Right lobe of liver (tissue), 6 donors: ENCODE measurements around the gene KRT81. TPM values are rescaled to one million over a fixed set of nuclear protein-coding genes. Genes with fewer than 3 reads are reported as not detected.
A peak's percentile ranks its signal among the peaks of the same experiment; 100 is the strongest.

Experiments used
- ATAC-seq, 4 donors: fragments of 200-7000 bp; cut with Tn5 transposase; one replicate each; pipeline ENCODE4 v1.9.1; 2020; ENCODE audit warnings: mild to moderate bottlenecking in 4 of 4, moderate library complexity in 4 of 4
- DNase-seq, 3 donors: peaks; one replicate each; pipeline ENCODE4 v3.0.0-alpha.2; 2020
- H3K27ac ChIP-seq, 3 donors: fragments of 200-600 bp; one replicate each; pipeline ENCODE4 v1.8.0; 2022
- H3K27me3 ChIP-seq, 2 donors: fragments of 200-600 bp; one replicate each; pipeline ENCODE4 v1.8.0; 2022
- H3K36me3 ChIP-seq, 4 donors: fragments of 200-600 bp; sonication (generic) in 1 of 4; one replicate each; pipeline versions ENCODE4 v1.5.1 to v1.8.0; 2017 to 2022; ENCODE audit warnings: control low read depth in 1 of 4
- H3K4me1 ChIP-seq, 4 donors: fragments of 200-600 bp; sonication (generic) in 1 of 4; one replicate each; pipeline versions ENCODE4 v1.5.1 to v1.8.0; 2017 to 2022; ENCODE audit warnings: control low read depth in 1 of 4
- H3K4me3 ChIP-seq, 3 donors: fragments of 200-600 bp; one replicate each; pipeline ENCODE4 v1.8.0; 2022
- H3K9me3 ChIP-seq, 4 donors: fragments of 200-600 bp; sonication (generic) in 1 of 4; one replicate each; pipeline versions ENCODE4 v1.5.1 to v1.8.0; 2017 to 2022; ENCODE audit warnings: control low read depth in 1 of 4
- POLR2A ChIP-seq: fragments of 450-650 bp; IDR thresholded peaks from one replicate; pipeline ENCODE4 v1.6.1; 2017; ENCODE audit warnings: antibody characterized with exemption, mild to moderate bottlenecking
- WGBS: methylation state at CpG from one replicate; pipeline ENCODE4 v1.1.6; 2018; ENCODE audit warnings: low coverage, low lambda C conversion rate; ENCODE audit not compliant: insufficient coverage; ENCODE audit errors: missing lambda C conversion rate; 5-methylcytosine and 5-hydroxymethylcytosine counted together
- intact Hi-C, 2 donors: fragments of 100-400 bp; cut with DNase I; formaldehyde crosslinking; loops; one replicate each; pipeline versions ENCODE4 v1.11.2 to v1.14.1; 2022
- total RNA-seq, 6 experiments: library from RNA; depleted of rRNA in 2 of 6; stranded (reverse); fragments of >200 nt in 2 of 6; fragmentation: NEBNext Ultra II Directional in 3 of 6; extraction: Animal tissue kit (Norgen Biotek cat#: 25700) in 3 of 6; gene quantifications; one replicate each; pipeline versions ENCODE4 v1.1.0 to v1.2.4, GENCODE V29; 2016 to 2023
- TF ChIP-seq, protein P1 (sequence below), 4 donors: fragments of 200-600 bp in 3 of 4; fragments of 450-650 bp in 1 of 4; IDR thresholded peaks; one replicate each; pipeline versions ENCODE4 v1.5.1 to v1.8.0; 2016 to 2022; ENCODE audit warnings: antibody characterized with exemption in 4 of 4, mild to moderate bottlenecking in 2 of 4
- donor health status: DM: no; HTN: yes; CAD: no.
- donor health status: DM: no; HTN: no; CAD: no.
- donor health status: DM: no; HTN: no; CAD: no.
- donor health status: DM: no; HTN: yes; CAD: no.
- donor health status: DM: no; HTN: yes; CAD: no.

The KRT81 gene
- total RNA-seq, 6 experiments from 2014 or later, result 0.13 TPM; not detected in 5

DNA sequence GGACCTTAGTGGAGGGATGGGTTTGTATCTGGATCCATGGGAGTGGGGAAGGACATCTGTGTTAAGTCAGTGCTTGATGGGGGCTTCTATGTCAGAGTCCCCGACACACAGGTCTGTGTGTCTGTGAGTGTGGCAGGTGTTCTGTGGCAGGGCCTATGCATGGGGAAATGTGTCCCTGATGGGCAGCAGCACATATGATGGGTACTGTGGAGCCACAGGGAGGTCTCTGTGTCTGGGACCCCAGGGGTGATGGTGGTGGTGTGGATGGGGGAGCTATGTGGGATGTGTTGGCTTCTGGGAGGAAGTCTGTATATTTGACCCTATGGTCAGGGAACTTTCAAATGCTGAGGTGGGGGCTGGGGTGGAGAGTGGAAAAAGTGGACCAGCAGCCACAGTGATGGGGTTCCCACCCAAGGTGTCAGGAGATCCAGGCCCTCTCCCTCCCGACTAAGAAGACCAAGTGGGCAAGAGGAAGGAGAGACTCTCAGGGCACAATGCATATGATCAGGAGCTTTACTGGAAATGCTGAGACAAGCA lies 41.8 kb downstream of the KRT81 start:
- ATAC-seq (no peak), DNase-seq (no peak)
- Histone ChIP-seq H3K9me3 (no peaks in the 10 kb centered on the region), H3K27ac (no peak overlapping the region), H3K4me3 (no peak overlapping the region), H3K36me3 (no peaks in the 10 kb centered on the region), H3K4me1 (no peaks in the 10 kb centered on the region), H3K27me3 (no peaks in the 10 kb centered on the region)
- intact Hi-C loops, result no loop called here
- no peak for TF ChIP-seq POLR2A
- TF ChIP-seq, protein P1, sequence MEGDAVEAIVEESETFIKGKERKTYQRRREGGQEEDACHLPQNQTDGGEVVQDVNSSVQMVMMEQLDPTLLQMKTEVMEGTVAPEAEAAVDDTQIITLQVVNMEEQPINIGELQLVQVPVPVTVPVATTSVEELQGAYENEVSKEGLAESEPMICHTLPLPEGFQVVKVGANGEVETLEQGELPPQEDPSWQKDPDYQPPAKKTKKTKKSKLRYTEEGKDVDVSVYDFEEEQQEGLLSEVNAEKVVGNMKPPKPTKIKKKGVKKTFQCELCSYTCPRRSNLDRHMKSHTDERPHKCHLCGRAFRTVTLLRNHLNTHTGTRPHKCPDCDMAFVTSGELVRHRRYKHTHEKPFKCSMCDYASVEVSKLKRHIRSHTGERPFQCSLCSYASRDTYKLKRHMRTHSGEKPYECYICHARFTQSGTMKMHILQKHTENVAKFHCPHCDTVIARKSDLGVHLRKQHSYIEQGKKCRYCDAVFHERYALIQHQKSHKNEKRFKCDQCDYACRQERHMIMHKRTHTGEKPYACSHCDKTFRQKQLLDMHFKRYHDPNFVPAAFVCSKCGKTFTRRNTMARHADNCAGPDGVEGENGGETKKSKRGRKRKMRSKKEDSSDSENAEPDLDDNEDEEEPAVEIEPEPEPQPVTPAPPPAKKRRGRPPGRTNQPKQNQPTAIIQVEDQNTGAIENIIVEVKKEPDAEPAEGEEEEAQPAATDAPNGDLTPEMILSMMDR (IDR thresholded peaks at IDR 0.05), result no peak
- WGBS, result 17% methylated on average over 1 of the region's 2 CpGs

DNA sequence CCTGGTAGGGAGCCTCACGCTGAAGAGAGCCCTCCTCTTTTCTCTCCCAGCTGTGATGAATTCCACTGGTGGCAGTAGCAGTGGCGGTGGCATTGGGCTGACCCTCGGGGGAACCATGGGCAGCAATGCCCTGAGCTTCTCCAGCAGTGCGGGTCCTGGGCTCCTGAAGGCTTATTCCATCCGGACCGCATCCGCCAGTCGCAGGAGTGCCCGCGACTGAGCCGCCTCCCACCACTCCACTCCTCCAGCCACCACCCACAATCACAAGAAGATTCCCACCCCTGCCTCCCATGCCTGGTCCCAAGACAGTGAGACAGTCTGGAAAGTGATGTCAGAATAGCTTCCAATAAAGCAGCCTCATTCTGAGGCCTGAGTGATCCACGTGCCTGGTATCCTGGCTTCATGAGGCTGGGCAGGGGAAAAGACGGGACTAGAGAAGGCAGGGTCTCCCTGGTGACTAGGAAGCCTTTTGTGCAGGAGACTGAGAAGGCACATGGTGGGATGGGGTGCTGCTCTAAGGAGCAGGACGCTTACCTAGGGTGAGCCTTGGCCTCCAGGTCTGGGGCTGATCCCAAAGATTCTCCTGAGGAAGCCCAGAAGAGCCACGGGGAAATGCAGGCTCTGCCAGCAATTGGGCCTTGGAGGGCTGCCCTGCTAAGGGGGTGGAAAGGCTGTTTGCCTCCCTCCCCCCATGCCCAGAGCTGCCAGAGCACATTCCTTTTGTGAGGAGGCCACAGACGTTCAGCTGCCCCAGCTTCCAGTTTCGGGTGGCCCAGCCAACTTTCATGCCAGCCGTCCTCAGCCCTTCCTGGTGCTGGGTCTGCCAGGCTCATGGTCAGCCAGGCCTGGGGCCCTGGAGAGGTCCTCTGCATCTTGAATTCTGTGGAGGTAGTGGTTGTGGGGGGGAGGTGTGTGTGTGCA lies 42.5 kb downstream of the KRT81 start:
- intact Hi-C loops, result no loop called here
- WGBS, result 50% methylated on average over 7 of the region's 18 CpGs
- Histone ChIP-seq H3K4me1 (no peaks in the 10 kb centered on the region), H3K9me3 (no peaks in the 10 kb centered on the region), H3K36me3 (no peaks in the 10 kb centered on the region), H3K27me3 (no peaks in the 10 kb centered on the region), H3K27ac (no peak overlapping the region), H3K4me3 (no peak overlapping the region)
- peak in 3 of 4 donors; percentile 7 to 57 (median 36) for ATAC-seq
- DNase-seq, result peak in 1 of 3 donors; percentile 50
- TF ChIP-seq, protein P1 (IDR thresholded peaks at IDR 0.05), result no peak
- no peak for TF ChIP-seq POLR2A

DNA sequence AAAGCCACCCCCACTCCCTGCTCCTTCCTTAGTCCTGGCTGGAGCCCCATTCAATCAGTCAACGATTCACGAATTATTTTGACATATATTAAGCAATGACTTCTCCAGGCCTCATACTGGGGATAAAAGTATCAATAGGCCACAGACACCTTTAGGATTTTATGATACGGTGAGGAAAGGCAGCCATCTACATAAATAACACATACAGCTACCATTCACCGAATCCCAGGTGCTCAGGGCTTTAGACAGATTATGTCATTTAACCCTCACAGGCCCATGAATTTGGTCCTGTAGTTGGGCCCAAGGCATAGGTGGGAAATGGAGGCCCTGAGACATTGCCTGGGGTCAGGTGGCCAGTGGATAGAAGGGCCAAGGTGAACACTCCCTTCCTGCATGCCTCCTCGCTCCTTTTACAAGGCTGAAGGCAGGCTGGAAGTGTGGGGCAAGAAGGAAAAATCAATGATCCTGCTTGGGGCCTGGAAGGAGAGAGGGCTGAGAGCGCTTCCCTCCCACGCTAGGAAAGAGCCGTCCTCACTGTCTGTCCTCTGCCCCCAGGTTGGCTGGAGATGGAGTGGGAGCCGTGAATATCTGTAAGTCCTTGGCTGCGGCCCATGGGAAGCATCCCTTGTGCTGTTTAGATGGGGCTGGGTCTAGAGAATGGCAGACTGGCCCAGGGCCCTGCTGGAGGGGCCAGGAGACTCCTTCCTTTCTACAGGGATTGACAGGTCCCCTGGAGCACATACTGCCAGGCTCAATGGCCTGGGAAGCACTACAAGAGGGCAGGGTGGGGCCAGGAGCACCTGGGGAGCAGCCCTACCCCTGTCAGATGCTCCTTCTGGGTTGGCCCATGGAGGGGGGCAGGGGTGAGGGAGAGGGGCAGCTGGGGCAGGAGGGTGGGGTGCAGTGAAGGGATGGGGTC lies 43.5 kb downstream of the KRT81 start:
- H3K27ac ChIP-seq, result no peak overlapping the region
- no peaks in the 10 kb centered on the region for H3K36me3 ChIP-seq
- DNase-seq, result no peak
- no peaks in the 10 kb centered on the region for H3K9me3 ChIP-seq
- no peaks in the 10 kb centered on the region for H3K4me1 ChIP-seq
- no peak for ATAC-seq
- no peak overlapping the region for H3K4me3 ChIP-seq
- intact Hi-C loops, result no loop called here
- TF ChIP-seq, protein P1 (IDR thresholded peaks at IDR 0.05), result no peak
- no peak for TF ChIP-seq POLR2A
- 49% methylated on average over 4 of the region's 10 CpGs for WGBS
- no peaks in the 10 kb centered on the region for H3K27me3 ChIP-seq

DNA sequence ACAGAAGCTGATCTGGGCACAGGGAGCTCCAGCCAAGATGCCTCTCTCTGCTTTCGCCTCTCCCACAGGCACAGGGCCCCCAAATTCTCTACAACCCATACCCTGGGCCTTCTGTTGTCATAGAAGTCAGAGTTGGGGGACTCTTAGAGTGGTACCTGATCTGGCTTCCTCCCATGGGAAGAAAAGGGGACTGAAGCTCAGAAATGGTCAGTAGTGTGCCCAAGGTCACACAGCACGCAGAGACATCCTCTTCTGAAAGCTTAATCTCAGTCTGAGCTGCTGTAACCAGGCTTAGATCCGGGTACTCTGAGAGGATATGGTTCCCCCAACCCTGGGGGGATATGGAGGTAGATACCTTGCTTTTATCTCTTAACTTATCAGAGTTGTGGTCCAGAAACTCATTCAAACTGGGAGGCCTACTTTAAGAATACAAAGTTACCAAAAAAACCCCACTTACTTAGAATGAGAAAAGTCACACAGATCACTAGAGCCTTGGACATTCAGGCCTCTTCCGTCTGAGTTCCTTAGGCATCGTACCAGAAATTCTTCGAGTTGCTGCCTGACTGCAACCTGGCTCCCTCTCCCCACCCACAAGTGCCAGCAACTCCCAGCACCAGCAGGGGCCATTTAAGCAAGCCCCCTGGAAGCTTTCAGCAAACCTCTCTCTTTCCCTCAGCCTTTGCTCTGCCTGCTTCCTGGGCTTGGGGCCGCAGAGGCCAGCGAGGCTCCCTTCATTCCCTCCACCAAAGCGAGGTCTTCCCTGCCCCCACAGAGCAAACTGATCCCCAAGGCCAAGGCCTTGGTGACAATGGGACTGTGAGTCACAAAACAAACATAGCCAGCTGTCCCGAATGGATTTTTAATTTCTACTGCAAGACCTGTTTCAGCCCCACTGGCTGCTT lies 44.4 kb downstream of the KRT81 start:
- no peaks in the 10 kb centered on the region for H3K36me3 ChIP-seq
- intact Hi-C loops, result no loop called here
- DNase-seq, result peak in 1 of 3 donors; percentile 35
- ATAC-seq, result peak in 2 of 4 donors; percentile 34 to 50
- no peaks in the 10 kb centered on the region for H3K27me3 ChIP-seq
- no peaks in the 10 kb centered on the region for H3K9me3 ChIP-seq
- H3K4me1 ChIP-seq, result no peaks in the 10 kb centered on the region
- WGBS, result 27% methylated on average over 4 of the region's 10 CpGs
- H3K27ac ChIP-seq, result no peak overlapping the region
- H3K4me3 ChIP-seq, result no peak overlapping the region
- no peak for TF ChIP-seq POLR2A
